ENCODE results near the gene RAD51B.
"Not testable (repeated sequence)": the region's sequence is repeated elsewhere in the genome, so short reads cannot be mapped to it uniquely, and the experiment has no call there.

RAD51B gene

GRCh38 chr14:68219407-68219806 lies 399.8 kb downstream of the RAD51B start:
- no peak for TF ChIP-seq CTCF (IDR thresholded peaks at IDR 0.05; ENCODE audit: low read length, missing control alignments)
- DNase-seq (ENCODE audit: low read depth), result no peak

GRCh38 chr14:68221046-68221445 lies 401.5 kb downstream of the RAD51B start:
- H3K4me3 ChIP-seq (replicated peaks; ENCODE audit: low read depth, low read length), result not testable (repeated sequence)

More at GRCh38 chr14:68219407-68219806, 399.8 kb downstream of the RAD51B start:
- H3K4me3 ChIP-seq (replicated peaks; ENCODE audit: low read depth, low read length), result no peak overlapping the region

DNA sequence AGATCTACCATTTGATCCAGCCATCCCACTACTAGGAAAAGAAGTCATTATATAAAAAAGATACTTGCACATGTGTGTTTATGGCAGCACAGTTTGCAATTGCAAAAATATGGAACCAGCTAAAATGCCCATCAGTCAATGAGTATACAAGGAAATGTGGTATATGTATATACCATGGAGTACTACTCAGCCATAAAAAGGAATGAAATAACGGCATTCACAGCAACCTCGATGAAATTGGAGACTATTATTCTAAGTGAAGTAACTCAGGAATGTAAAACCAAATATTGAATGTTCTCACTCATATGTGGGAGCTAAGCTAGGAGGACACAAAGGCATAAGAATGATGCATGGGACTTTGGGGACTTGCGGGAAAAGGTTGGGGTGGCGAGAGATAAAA lies 402.6 kb downstream of the RAD51B start:
- no peak overlapping the region for H3K4me3 ChIP-seq (replicated peaks; ENCODE audit: low read depth, low read length)
- DNase-seq (ENCODE audit: low read depth), result no peak
- TF ChIP-seq CTCF (IDR thresholded peaks at IDR 0.05; ENCODE audit: low read length, missing control alignments), result no peak

More at GRCh38 chr14:68221046-68221445, 401.5 kb downstream of the RAD51B start:
- not testable (repeated sequence) for DNase-seq (ENCODE audit: low read depth)

DNA sequence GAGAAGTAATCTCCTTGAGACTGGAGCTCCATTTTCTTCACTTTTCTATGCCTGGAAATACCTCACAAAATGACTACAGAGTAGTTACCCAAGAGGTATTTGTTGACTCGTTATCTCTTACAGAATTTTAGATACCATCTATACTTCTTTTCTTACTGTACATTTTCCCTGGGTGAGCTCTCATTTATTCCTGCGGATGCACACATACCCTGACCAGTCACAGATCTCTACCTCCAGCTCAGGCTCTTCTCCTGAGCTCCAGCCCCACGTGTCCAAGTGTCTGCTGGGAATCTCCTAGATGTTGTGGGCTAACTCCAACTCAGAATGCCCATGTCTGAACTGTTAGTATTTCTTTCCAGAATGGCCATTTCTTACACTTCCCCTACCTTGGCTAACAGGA lies 403.1 kb downstream of the RAD51B start:
- TF ChIP-seq CTCF (IDR thresholded peaks at IDR 0.05; ENCODE audit: low read length, missing control alignments), result no peak
- DNase-seq (ENCODE audit: low read depth), result no peak
- no peak overlapping the region for H3K4me3 ChIP-seq (replicated peaks; ENCODE audit: low read depth, low read length)

DNA sequence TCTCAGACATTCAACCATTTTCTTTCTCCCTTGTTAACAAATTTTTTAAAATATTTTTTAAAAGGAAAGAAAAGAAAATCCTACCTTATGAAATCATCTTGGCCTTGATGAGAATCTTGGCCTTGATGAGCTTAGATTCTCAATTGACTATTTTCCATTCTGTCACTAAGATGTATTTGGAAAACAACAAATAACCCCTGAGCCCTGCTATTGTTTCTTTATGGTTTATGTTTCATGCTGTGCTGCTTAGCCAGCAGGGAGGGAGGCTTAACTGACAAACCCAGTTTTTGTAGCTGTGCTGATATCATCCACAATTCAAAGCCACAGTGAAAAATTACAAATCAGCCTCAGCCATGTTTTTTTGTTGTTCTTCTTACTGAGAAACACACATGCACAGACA lies 404.1 kb downstream of the RAD51B start:
- H3K4me3 ChIP-seq (replicated peaks; ENCODE audit: low read depth, low read length), result no peak overlapping the region
- DNase-seq (ENCODE audit: low read depth), result no peak
- TF ChIP-seq CTCF (IDR thresholded peaks at IDR 0.05; ENCODE audit: low read length, missing control alignments), result no peak

DNA sequence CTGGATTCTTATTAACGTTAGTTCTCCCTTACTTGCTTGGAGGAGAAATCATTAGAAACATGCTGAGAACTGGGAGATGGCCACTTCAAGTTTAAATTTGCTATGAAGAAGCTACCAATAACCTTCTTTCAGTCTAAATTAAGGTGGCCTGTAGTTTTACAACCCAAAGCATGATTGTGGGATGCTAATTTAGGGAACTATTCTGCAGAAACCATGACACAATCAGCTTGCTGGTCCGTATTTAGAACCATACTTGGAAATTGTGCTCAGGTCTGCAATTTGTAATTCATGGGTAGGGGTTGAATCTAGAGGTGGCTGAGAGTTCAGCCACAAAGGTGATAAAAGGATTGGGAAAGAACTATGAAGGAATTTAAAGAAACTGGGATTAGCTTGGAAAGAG lies 405.7 kb downstream of the RAD51B start:
- no peak overlapping the region for H3K4me3 ChIP-seq (replicated peaks; ENCODE audit: low read depth, low read length)
- TF ChIP-seq CTCF (IDR thresholded peaks at IDR 0.05; ENCODE audit: low read length, missing control alignments), result no peak
- DNase-seq (ENCODE audit: low read depth), result no peak

DNA sequence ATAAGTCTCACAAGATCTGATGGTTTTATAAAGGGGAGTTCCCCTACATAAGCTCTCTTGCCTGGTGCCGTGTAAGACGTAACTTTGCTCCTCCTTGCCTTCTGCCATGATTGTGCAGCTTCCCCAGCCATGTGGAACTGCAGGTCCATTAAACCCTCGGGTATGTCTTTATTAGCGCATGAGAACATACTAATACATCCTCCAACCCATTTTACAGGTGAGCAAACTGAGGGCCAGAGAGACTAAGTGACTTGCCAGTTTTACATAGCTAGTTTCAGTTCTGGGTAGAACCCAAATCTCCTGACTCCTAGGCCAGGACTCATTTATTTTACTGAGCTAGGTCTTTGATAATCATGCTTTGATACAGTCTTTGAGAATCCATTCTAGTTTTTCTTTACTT lies 406.9 kb downstream of the RAD51B start:
- no peak for DNase-seq (ENCODE audit: low read depth)

More for the DNA sequence above, 406.9 kb downstream of the RAD51B start:
- no peak overlapping the region for H3K4me3 ChIP-seq (replicated peaks; ENCODE audit: low read depth, low read length)
- no peak for TF ChIP-seq CTCF (IDR thresholded peaks at IDR 0.05; ENCODE audit: low read length, missing control alignments)
